H1 (cell line): ENCODE results near the gene STKLD1. TPM values are rescaled to one million over a fixed set of nuclear protein-coding genes. Genes with fewer than 3 reads are reported as not detected.

Experiments used
- CTCF ChIA-PET: fragments of 300-600 bp; sonication (Branson Sonifier 250); formaldehyde crosslinking; loops from one replicate; lab custom pipeline; 2021; ENCODE audit not compliant: partially characterized antibody; lab: Charles Lee
- POLR2A ChIA-PET: fragments of 300-600 bp; sonication (Branson Sonifier 250); formaldehyde crosslinking; loops from one replicate; lab custom pipeline; 2021; ENCODE audit warnings: inconsistent platforms; ENCODE audit not compliant: partially characterized antibody; lab: Charles Lee
- DNase-seq, 2 experiments: peaks; one replicate each; pipeline versions ENCODE4 v3.0.0 to v3.0.0-alpha.2; 2010 to 2022; ENCODE audit warnings: low spot score in 2 of 2, low read depth in 1 of 2, mixed read lengths in 1 of 2
- FAIRE-seq: peaks from 2 replicates; lab custom pipeline; 2011; peaks lifted over from hg19 to GRCh38; lab: Jason Lieb, UNC
- H2AFZ ChIP-seq: 2 replicates; pipeline ENCODE4 v1.8.1; 2012; ENCODE audit warnings: low read length, inconsistent platforms
- H2AK5ac ChIP-seq: 2 replicates; pipeline ENCODE4 v1.6.1; 2013; ENCODE audit warnings: low read depth, low read length
- H2BK120ac ChIP-seq: replicated peaks from 2 replicates; pipeline ENCODE3; 2013; ENCODE audit warnings: low read depth, low read length, inconsistent platforms
- H2BK12ac ChIP-seq: 2 replicates; pipeline ENCODE4 v1.6.1; 2013; ENCODE audit warnings: low read depth, low read length
- H2BK15ac ChIP-seq: 2 replicates; pipeline ENCODE4 v1.6.1; 2013; ENCODE audit warnings: low read length
- H2BK20ac ChIP-seq: 2 replicates; pipeline ENCODE4 v1.6.1; 2013; ENCODE audit warnings: low read length
- H2BK5ac ChIP-seq: 2 replicates; pipeline ENCODE4 v1.6.1; 2013; ENCODE audit warnings: low read depth, low read length
- H3K14ac ChIP-seq: 2 replicates; pipeline ENCODE4 v1.6.1; 2013; ENCODE audit warnings: inconsistent platforms; ENCODE audit not compliant: insufficient read length
- H3K18ac ChIP-seq: 2 replicates; pipeline ENCODE4 v1.6.1; 2013; ENCODE audit warnings: low read length; ENCODE audit errors: extremely low read depth
- H3K23ac ChIP-seq: 2 replicates; pipeline ENCODE4 v1.6.1; 2013; ENCODE audit warnings: inconsistent platforms; ENCODE audit not compliant: insufficient read length
- H3K23me2 ChIP-seq: 2 replicates; pipeline ENCODE4 v1.6.1; 2013; ENCODE audit warnings: low read depth, low read length
- H3K27ac ChIP-seq: 2 replicates; pipeline ENCODE4 v1.6.1; 2011; ENCODE audit warnings: low read depth, low read length, inconsistent platforms
- H3K27me3 ChIP-seq, 4 experiments: replicated peaks in 1 of 4; 1 replicate in 1 of 4; 2 replicates in 3 of 4; pipeline versions ENCODE4 v1.6.1 to v1.8.1; 2011 to 2013; ENCODE audit warnings: low read length in 3 of 4, mild to moderate bottlenecking in 3 of 4, inconsistent platforms in 2 of 4, mixed read lengths in 2 of 4, moderate library complexity in 1 of 4; ENCODE audit not compliant: control insufficient read depth in 3 of 4, insufficient read depth in 3 of 4; ENCODE audit errors: extremely low read depth in 1 of 4
- H3K36me3 ChIP-seq, 4 experiments: 2 replicates each; pipeline versions ENCODE4 v1.6.1 to v1.8.1; 2011 to 2013; ENCODE audit warnings: mild to moderate bottlenecking in 4 of 4, low read length in 3 of 4, moderate library complexity in 2 of 4, control low read depth in 1 of 4, inconsistent platforms in 1 of 4; ENCODE audit not compliant: insufficient read depth in 4 of 4, control insufficient read depth in 2 of 4
- H3K4ac ChIP-seq: replicated peaks from 2 replicates; pipeline ENCODE3; 2013; ENCODE audit warnings: low read length, low read depth, mixed read lengths, inconsistent platforms; ENCODE audit not compliant: insufficient read length
- H3K4me1 ChIP-seq, 4 experiments: replicated peaks in 1 of 4; 1 replicate in 1 of 4; 2 replicates in 3 of 4; pipeline versions ENCODE4 v1.6.1 to v1.8.1; 2011 to 2013; ENCODE audit warnings: low read length in 3 of 4, inconsistent platforms in 2 of 4, mixed read lengths in 1 of 4; ENCODE audit not compliant: insufficient read depth in 4 of 4, control insufficient read depth in 3 of 4
- H3K4me2 ChIP-seq, 2 experiments: 2 replicates each; pipeline versions ENCODE4 v1.6.1 to v1.8.1; 2011 to 2013; ENCODE audit warnings: low read depth in 2 of 2, low read length in 2 of 2, control low read depth in 1 of 2, inconsistent platforms in 1 of 2, mild to moderate bottlenecking in 1 of 2; ENCODE audit not compliant: insufficient read depth in 1 of 2
- H3K4me3 ChIP-seq, 4 experiments: fragments of 200-600, 300-600 bp in 1 of 4; sonication (generic), shearing (Covaris generic), sonication (Bioruptor Twin) in 1 of 4; 2 replicates each; pipeline versions ENCODE4 v1.5.1 to v1.8.1; 2011 to 2016; ENCODE audit warnings: low read length in 4 of 4, low read depth in 3 of 4, control low read depth in 2 of 4, inconsistent platforms in 2 of 4, mild to moderate bottlenecking in 2 of 4, mixed read lengths in 1 of 4, moderate library complexity in 1 of 4; ENCODE audit not compliant: insufficient read depth in 2 of 4; ENCODE audit errors: extremely low read depth in 1 of 4
- H3K56ac ChIP-seq: replicated peaks from 2 replicates; pipeline ENCODE3; 2013; ENCODE audit warnings: low read depth, mild to moderate bottlenecking, mixed read lengths, low read length, inconsistent platforms; ENCODE audit not compliant: insufficient read length
- H3K79me1 ChIP-seq: 2 replicates; pipeline ENCODE4 v1.6.1; 2013; ENCODE audit warnings: low read depth, low read length, control low read depth
- H3K79me2 ChIP-seq, 2 experiments: 2 replicates each; pipeline versions ENCODE4 v1.6.1 to v1.8.1; 2012 to 2013; ENCODE audit warnings: low read length in 2 of 2, mild to moderate bottlenecking in 2 of 2, inconsistent platforms in 1 of 2; ENCODE audit not compliant: insufficient read depth in 2 of 2, control insufficient read depth in 1 of 2
- H3K9ac ChIP-seq, 4 experiments: replicated peaks in 1 of 4; 1 replicate in 1 of 4; 2 replicates in 3 of 4; pipeline versions ENCODE4 v1.6.1 to v1.8.1; 2011 to 2013; ENCODE audit warnings: low read depth in 3 of 4, low read length in 3 of 4, control low read depth in 2 of 4, mild to moderate bottlenecking in 2 of 4, moderate library complexity in 2 of 4, inconsistent platforms in 1 of 4; ENCODE audit errors: extremely low read depth in 1 of 4
- H3K9me3 ChIP-seq, 2 experiments: 2 replicates each; pipeline versions ENCODE4 v1.6.1 to v1.8.1; 2012 to 2013; ENCODE audit warnings: mild to moderate bottlenecking in 2 of 2, moderate library complexity in 2 of 2, control low read depth in 1 of 2, inconsistent platforms in 1 of 2, low read depth in 1 of 2, low read length in 1 of 2, mixed read lengths in 1 of 2; ENCODE audit not compliant: insufficient read depth in 2 of 2
- H4K20me1 ChIP-seq, 2 experiments: replicated peaks in 1 of 2; 2 replicates each; pipeline versions ENCODE3 to v1.8.1; 2011 to 2013; ENCODE audit warnings: inconsistent platforms in 2 of 2, low read length in 2 of 2, mild to moderate bottlenecking in 1 of 2; ENCODE audit not compliant: insufficient read depth in 2 of 2, control insufficient read depth in 1 of 2
- H4K5ac ChIP-seq: 2 replicates; pipeline ENCODE4 v1.6.1; 2013; ENCODE audit warnings: low read length, low read depth, mixed read lengths, inconsistent platforms; ENCODE audit not compliant: insufficient read length
- H4K8ac ChIP-seq: 2 replicates; pipeline ENCODE4 v1.8.0; 2013; ENCODE audit warnings: mild to moderate bottlenecking, moderate library complexity, low read length, inconsistent platforms; ENCODE audit not compliant: insufficient read depth; ENCODE audit errors: extremely low read depth
- H4K91ac ChIP-seq: replicated peaks from 2 replicates; pipeline ENCODE3; 2013; ENCODE audit warnings: low read length, mixed read lengths, inconsistent platforms; ENCODE audit not compliant: insufficient read length
- BACH1 ChIP-seq: IDR thresholded peaks from 2 replicates; pipeline ENCODE4 v1.6.1; 2012; ENCODE audit warnings: low read length, improper control_type of control experiment
- BRCA1 ChIP-seq: IDR thresholded peaks from 2 replicates; pipeline ENCODE4 v1.6.1; 2012; ENCODE audit warnings: low read depth, low read length, improper control_type of control experiment
- CBX5 ChIP-seq: fragments of 300-800, 300-1000 bp; sonication (generic); IDR thresholded peaks from 2 replicates; pipeline ENCODE4 v1.7.1; 2016; ENCODE audit warnings: antibody characterized with exemption, low read length, low read depth
- CEBPB ChIP-seq: IDR thresholded peaks from 2 replicates; pipeline ENCODE4 v1.6.1; 2012; ENCODE audit warnings: low read depth, low read length
- JUN ChIP-seq: IDR thresholded peaks from 2 replicates; pipeline ENCODE4 v1.6.1; 2011; ENCODE audit warnings: low read depth, mild to moderate bottlenecking, improper control_type of control experiment, low read length
- KDM1A ChIP-seq: fragments of 200-600, 300-600 bp; sonication (generic); IDR thresholded peaks from 2 replicates; pipeline ENCODE4 v1.7.1; 2016; ENCODE audit warnings: mild to moderate bottlenecking, low read length, borderline replicate concordance
- NRF1 ChIP-seq: IDR thresholded peaks from 2 replicates; pipeline ENCODE4 v1.6.1; 2011; ENCODE audit warnings: mild to moderate bottlenecking, low read depth, low read length, improper control_type of control experiment
- PHF8 ChIP-seq: fragments of 200-600 bp; sonication (generic); conservative IDR thresholded peaks from 2 replicates; pipeline ENCODE4 v1.7.1; 2012; ENCODE audit warnings: low read depth, mild to moderate bottlenecking, inconsistent platforms, low read length, moderate library complexity
- POLR2A ChIP-seq, 2 experiments: IDR thresholded peaks; 1 replicate in 1 of 2; 2 replicates in 1 of 2; pipeline ENCODE4 v1.6.1; 2011; ENCODE audit warnings: low read depth in 2 of 2, low read length in 2 of 2, mild to moderate bottlenecking in 2 of 2; ENCODE audit errors: control extremely low read depth in 1 of 2
- RBBP5 ChIP-seq: IDR thresholded peaks from 2 replicates; pipeline ENCODE4 v1.7.1; 2012; ENCODE audit warnings: low read depth, mild to moderate bottlenecking, inconsistent platforms, low read length, moderate library complexity, borderline replicate concordance
- RFX5 ChIP-seq: IDR thresholded peaks from 2 replicates; pipeline ENCODE4 v1.6.1; 2011; ENCODE audit warnings: low read depth, low read length, improper control_type of control experiment, borderline replicate concordance
- SAP30 ChIP-seq: fragments of 300-600 bp; sonication (generic); IDR thresholded peaks from 2 replicates; pipeline ENCODE4 v1.7.1; 2012; ENCODE audit warnings: low read length, moderate library complexity, mild to moderate bottlenecking, inconsistent platforms; ENCODE audit not compliant: insufficient read depth, insufficient replicate concordance
- SP2 ChIP-seq: IDR thresholded peaks from 2 replicates; pipeline ENCODE4 v1.6.1; 2012; ENCODE audit warnings: mild to moderate bottlenecking, low read length, inconsistent platforms
- TEAD4 ChIP-seq: IDR thresholded peaks from 2 replicates; pipeline ENCODE4 v1.6.1; 2012; ENCODE audit warnings: low read depth, low read length, inconsistent platforms, mixed read lengths
- WGBS, 2 experiments: shearing (Covaris generic) in 1 of 2; methylation state at CpG; one replicate each; pipeline versions ENCODE4 v1.1.6 to v1.1.7; 2013 to 2015; ENCODE audit warnings: low lambda C conversion rate in 2 of 2, mixed read lengths in 2 of 2, inconsistent platforms in 1 of 2, low coverage in 1 of 2, missing lambda C conversion rate in 1 of 2; ENCODE audit not compliant: insufficient replicate concordance in 2 of 2, insufficient coverage in 1 of 2, insufficient read length in 1 of 2; ENCODE audit errors: extremely low coverage in 1 of 2, missing lambda C conversion rate in 1 of 2; 5-methylcytosine and 5-hydroxymethylcytosine counted together
- polyA plus RNA-seq, 7 experiments: library from polyadenylated mRNA; depleted of rRNA in 3 of 7; stranded (reverse) in 5 of 7; unstranded in 2 of 7; fragments of >200 nt in 5 of 7; fragments of 200-250 nt in 2 of 7; gene quantifications; 1 replicate in 5 of 7; 2 replicates in 1 of 7; 4 replicates in 1 of 7; pipeline versions ENCODE4 v1.2.1 to v1.2.3, GENCODE V29; 2011 to 2013; ENCODE audit warnings: missing spikeins in 2 of 7, mixed read lengths in 2 of 7
- total RNA-seq: library from RNA; stranded (reverse); fragmentation: NEBNext Ultra II Directional; extraction: Animal tissue kit (Norgen Biotek cat#: 25700); gene quantifications from 2 replicates; pipeline ENCODE4 v1.2.1, GENCODE V29; 2021
- TF ChIP-seq, protein P1 (sequence below): IDR thresholded peaks from 2 replicates; pipeline ENCODE4 v1.6.1; 2012; ENCODE audit warnings: inconsistent platforms

The STKLD1 gene
- total and polyA plus RNA-seq, 2 of the 8 experiments (the other 6 are each of a cell fraction or from before 2014, with no cell fraction given) = 0.26 TPM; not detected in 1

DNA sequence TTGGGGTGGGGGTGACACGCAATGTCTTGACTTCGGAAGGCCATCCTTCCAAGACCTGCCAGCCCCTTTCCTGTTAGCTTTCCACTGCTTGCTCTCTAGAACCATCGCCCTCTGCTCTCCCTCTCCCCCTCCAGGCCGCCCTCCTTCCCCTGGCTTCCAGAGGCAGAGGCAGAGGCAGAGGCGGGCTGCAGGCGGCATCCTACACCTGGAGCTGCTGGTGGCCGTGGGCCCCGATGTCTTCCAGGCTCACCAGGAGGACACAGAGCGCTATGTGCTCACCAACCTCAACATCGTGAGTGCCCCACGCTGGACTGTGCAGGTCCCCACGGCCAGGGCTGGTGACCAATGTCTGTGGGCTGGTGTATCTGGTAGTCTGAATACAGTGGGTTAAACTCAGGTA, 48.0 kb downstream of the STKLD1 start:
- H4K8ac ChIP-seq = no peak overlapping the region
- H3K36me3 ChIP-seq = no peaks in the 10 kb centered on the region
- DNase-seq (no peak), FAIRE-seq (no peak)
- H4K5ac ChIP-seq = no peak overlapping the region
- H3K56ac ChIP-seq = no peak overlapping the region
- no peaks in the 10 kb centered on the region for H4K20me1 ChIP-seq
- CTCF ChIA-PET = interaction anchor here (0.7 to 3.7 kb wide), 6 partner anchors 18 to 82 kb away, joined by 3 to 16 read pairs (median 3); no protein-coding TSS in a partner anchor
- H3K23ac ChIP-seq = no peak overlapping the region
- no peak overlapping the region for H3K4ac ChIP-seq
- H3K79me2 ChIP-seq = no peaks in the 10 kb centered on the region
- H3K9me3 ChIP-seq = no peaks in the 10 kb centered on the region
- WGBS, 2 experiments = 82% methylated on average over 11 of the region's 12 CpGs; no CpG with 5 or more reads in 1 of the 2 experiments
- no peak overlapping the region for H2BK5ac ChIP-seq
- H3K4me3 ChIP-seq = no peak overlapping the region
- no peak overlapping the region for H2BK20ac ChIP-seq
- no peak overlapping the region for H3K14ac ChIP-seq
- peaks cover 0 to 11% (median 5%) of the 10 kb centered on the region in 4 experiments; a peak in 5 of 7 replicates for H3K4me1 ChIP-seq
- no peak overlapping the region for H2BK12ac ChIP-seq
- no peak overlapping the region for H3K18ac ChIP-seq
- peaks cover 2% of the 10 kb centered on the region for H3K23me2 ChIP-seq
- no peak overlapping the region for H3K27ac ChIP-seq
- H3K9ac ChIP-seq = no peak overlapping the region
- no peak overlapping the region for H3K4me2 ChIP-seq
- H2AK5ac ChIP-seq = no peak overlapping the region
- peaks cover 0 to 8% (median 1%) of the 10 kb centered on the region in 4 experiments; a peak in 3 of 7 replicates for H3K27me3 ChIP-seq
- no peak overlapping the region for H2BK120ac ChIP-seq
- no peak overlapping the region for H4K91ac ChIP-seq
- H2BK15ac ChIP-seq = no peak overlapping the region
- H2AFZ ChIP-seq = no peak overlapping the region
- POLR2A ChIA-PET = interaction anchor here (1.0 to 3.6 kb wide), 3 partner anchors 15 to 76 kb away, joined by 3 to 19 read pairs (median 3); partner anchors contain the start of genes MED22 and RPL7A
- no peaks in the 10 kb centered on the region for H3K79me1 ChIP-seq
- TF ChIP-seq, protein P1, sequence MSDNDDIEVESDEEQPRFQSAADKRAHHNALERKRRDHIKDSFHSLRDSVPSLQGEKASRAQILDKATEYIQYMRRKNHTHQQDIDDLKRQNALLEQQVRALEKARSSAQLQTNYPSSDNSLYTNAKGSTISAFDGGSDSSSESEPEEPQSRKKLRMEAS = no peak
- TF ChIP-seq TEAD4 (no peak), BRCA1 (no peak), CBX5 (no peak), SAP30 (no peak), RFX5 (no peak), PHF8 (no peak), CEBPB (no peak), SP2 (no peak), BACH1 (no peak), RBBP5 (no peak), NRF1 (no peak), KDM1A (no peak), POLR2A (IDR thresholded peaks at IDR 0.05; ENCODE audit: control extremely low read depth in 1 of 2, low read depth in 2 of 2, low read length in 2 of 2) (no peak), JUN (no peak)
